Keratinocyte (primary cell): ENCODE measurements around the gene SRSF5. TPM values are rescaled to one million over a fixed set of nuclear protein-coding genes. Genes with fewer than 3 reads are reported as not detected.

Experiments used
- DNase-seq: peaks from one replicate; pipeline ENCODE4 v3.0.0-alpha.2; 2011; ENCODE audit warnings: low read depth, missing footprints, low spot score
- FAIRE-seq: peaks from 2 replicates; lab custom pipeline; 2011; peaks lifted over from hg19 to GRCh38; lab: Jason Lieb, UNC
- H2AFZ ChIP-seq: 2 replicates; pipeline ENCODE4 v1.6.0; 2012; ENCODE audit warnings: low read length, control low read depth, inconsistent platforms; ENCODE audit not compliant: control insufficient read depth
- H3K27ac ChIP-seq: 2 replicates; pipeline ENCODE4 v1.5.1; 2011; ENCODE audit warnings: low read length; ENCODE audit not compliant: control insufficient read depth, insufficient read depth
- H3K27me3 ChIP-seq: 3 replicates; pipeline ENCODE4 v1.6.0; 2011; ENCODE audit warnings: low read length; ENCODE audit not compliant: control insufficient read depth, insufficient read depth; ENCODE audit errors: extremely low read depth
- H3K36me3 ChIP-seq, 2 experiments: 2 replicates in 1 of 2; 3 replicates in 1 of 2; pipeline ENCODE4 v1.5.1; 2011; ENCODE audit warnings: low read length in 2 of 2, mild to moderate bottlenecking in 1 of 2; ENCODE audit not compliant: control insufficient read depth in 2 of 2, insufficient read depth in 2 of 2; ENCODE audit errors: extremely low read depth in 1 of 2
- H3K4me1 ChIP-seq: 3 replicates; pipeline ENCODE4 v1.5.1; 2011; ENCODE audit warnings: low read length; ENCODE audit not compliant: control insufficient read depth, insufficient read depth; ENCODE audit errors: extremely low read depth
- H3K4me2 ChIP-seq: 3 replicates; pipeline ENCODE4 v1.6.0; 2011; ENCODE audit warnings: low read depth, low read length; ENCODE audit not compliant: control insufficient read depth, insufficient read depth; ENCODE audit errors: extremely low read depth
- H3K4me3 ChIP-seq, 3 experiments: fragments of 200-600 bp in 1 of 3; sonication (generic) in 1 of 3; 2 replicates in 2 of 3; 3 replicates in 1 of 3; pipeline ENCODE4 v1.5.1; 2011 to 2016; ENCODE audit warnings: low read length in 3 of 3, mild to moderate bottlenecking in 3 of 3, control low read depth in 2 of 3, inconsistent platforms in 1 of 3, low read depth in 1 of 3, mixed read lengths in 1 of 3, mixed run types in 1 of 3, moderate library complexity in 1 of 3; ENCODE audit not compliant: control insufficient read depth in 2 of 3, insufficient read depth in 2 of 3; ENCODE audit errors: extremely low read depth in 1 of 3
- H3K79me2 ChIP-seq: 2 replicates; pipeline ENCODE4 v1.6.0; 2012; ENCODE audit warnings: low read length; ENCODE audit not compliant: control insufficient read depth, insufficient read depth
- H3K9ac ChIP-seq: 3 replicates; pipeline ENCODE4 v1.6.0; 2011; ENCODE audit warnings: low read length; ENCODE audit not compliant: control insufficient read depth, insufficient read depth; ENCODE audit errors: extremely low read depth
- H3K9me1 ChIP-seq: 3 replicates; pipeline ENCODE4 v1.6.0; 2011; ENCODE audit warnings: low read length; ENCODE audit not compliant: control insufficient read depth, insufficient read depth; ENCODE audit errors: extremely low read depth
- H3K9me3 ChIP-seq: 2 replicates; pipeline ENCODE4 v1.5.1; 2012; ENCODE audit warnings: low read depth, low read length; ENCODE audit not compliant: control insufficient read depth
- H4K20me1 ChIP-seq: 3 replicates; pipeline ENCODE4 v1.6.0; 2011; ENCODE audit warnings: low read length; ENCODE audit not compliant: control insufficient read depth, insufficient read depth; ENCODE audit errors: extremely low read depth
- EZH2 ChIP-seq: IDR thresholded peaks from one replicate; pipeline ENCODE4 v1.6.1; 2012; ENCODE audit warnings: inconsistent platforms, mild to moderate bottlenecking, low read length, moderate library complexity
- dilution Hi-C: fragments of 300-500 bp; cut with MboI; formaldehyde crosslinking; loops from one replicate; pipeline ENCODE4 v1.7.0; 2020; ENCODE audit warnings: low sequenced_read_pairs; ENCODE audit not compliant: extremely low pct_ligation_motif_present
- polyA plus RNA-seq, 5 experiments: library from polyadenylated mRNA; depleted of rRNA in 3 of 5; stranded (reverse) in 3 of 5; stranded (forward) in 1 of 5; unstranded in 1 of 5; fragments of >200 nt; gene quantifications; 1 replicate in 1 of 5; 2 replicates in 3 of 5; 3 replicates in 1 of 5; pipeline versions ENCODE4 v1.2.1 to v1.2.3, GENCODE V29; 2011 to 2012; ENCODE audit warnings: missing spikeins in 2 of 5, low read depth in 1 of 5, low replicate concordance in 1 of 5
- small RNA-seq, 3 experiments: library from RNA; depleted of rRNA; stranded (forward); fragments of <200 nt; gene quantifications; one replicate each; pipeline ENCODE3, GENCODE V24; 2012; ENCODE audit warnings: low read depth in 3 of 3, low replicate concordance in 1 of 3; ENCODE audit not compliant: insufficient read length in 3 of 3
- TF ChIP-seq, protein P1 (sequence below), 3 experiments: IDR thresholded peaks in 1 of 3; conservative IDR thresholded peaks in 1 of 3; optimal IDR thresholded peaks in 1 of 3; 2 replicates in 2 of 3; 3 replicates in 1 of 3; pipeline versions ENCODE3 to v1.5.1; 2011; ENCODE audit warnings: low read length in 3 of 3, mild to moderate bottlenecking in 3 of 3, moderate library complexity in 2 of 3, control low read depth in 1 of 3, inconsistent platforms in 1 of 3; ENCODE audit not compliant: insufficient read depth in 2 of 3; ENCODE audit errors: extremely low read depth in 1 of 3

Gene SRSF5
- polyA plus RNA-seq, 1 donor (not counting 4 experiments of a cell fraction or from before 2014, with no cell fraction given), result 292 TPM

DNA sequence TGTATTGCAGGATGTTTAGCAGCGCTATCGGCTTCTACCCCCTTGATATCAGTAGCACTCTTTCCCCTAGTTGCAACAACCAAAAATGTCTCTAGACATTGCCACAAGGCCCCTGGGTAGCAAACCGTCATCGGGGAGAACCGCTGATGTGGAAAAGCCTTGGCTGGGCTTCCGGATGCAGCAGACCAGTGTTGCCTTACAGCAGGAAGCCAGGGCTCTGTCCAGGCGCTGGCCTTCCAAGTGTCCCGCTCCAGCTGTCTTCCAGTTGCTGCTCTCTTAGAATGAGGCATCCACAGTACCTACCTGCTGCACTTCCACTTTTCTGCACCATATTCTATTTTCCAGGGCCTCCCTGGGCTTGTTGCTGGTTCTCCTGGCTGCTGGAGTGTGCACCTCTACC lies 52.7 kb downstream of the SRSF5 start:
- Histone ChIP-seq H2AFZ (no peak overlapping the region), H3K4me3 (no peak overlapping the region), H3K9me3 (no peaks in the 10 kb centered on the region), H3K36me3 (no peaks in the 10 kb centered on the region), H4K20me1 (no peaks in the 10 kb centered on the region), H3K4me1 (peaks cover 6% of the 10 kb centered on the region), H3K4me2 (no peak overlapping the region), H3K27me3 (peaks cover 4% of the 10 kb centered on the region), H3K27ac (no peak overlapping the region), H3K9ac (no peak overlapping the region), H3K9me1 (no peaks in the 10 kb centered on the region), H3K79me2 (no peaks in the 10 kb centered on the region)
- TF ChIP-seq, protein P1, sequence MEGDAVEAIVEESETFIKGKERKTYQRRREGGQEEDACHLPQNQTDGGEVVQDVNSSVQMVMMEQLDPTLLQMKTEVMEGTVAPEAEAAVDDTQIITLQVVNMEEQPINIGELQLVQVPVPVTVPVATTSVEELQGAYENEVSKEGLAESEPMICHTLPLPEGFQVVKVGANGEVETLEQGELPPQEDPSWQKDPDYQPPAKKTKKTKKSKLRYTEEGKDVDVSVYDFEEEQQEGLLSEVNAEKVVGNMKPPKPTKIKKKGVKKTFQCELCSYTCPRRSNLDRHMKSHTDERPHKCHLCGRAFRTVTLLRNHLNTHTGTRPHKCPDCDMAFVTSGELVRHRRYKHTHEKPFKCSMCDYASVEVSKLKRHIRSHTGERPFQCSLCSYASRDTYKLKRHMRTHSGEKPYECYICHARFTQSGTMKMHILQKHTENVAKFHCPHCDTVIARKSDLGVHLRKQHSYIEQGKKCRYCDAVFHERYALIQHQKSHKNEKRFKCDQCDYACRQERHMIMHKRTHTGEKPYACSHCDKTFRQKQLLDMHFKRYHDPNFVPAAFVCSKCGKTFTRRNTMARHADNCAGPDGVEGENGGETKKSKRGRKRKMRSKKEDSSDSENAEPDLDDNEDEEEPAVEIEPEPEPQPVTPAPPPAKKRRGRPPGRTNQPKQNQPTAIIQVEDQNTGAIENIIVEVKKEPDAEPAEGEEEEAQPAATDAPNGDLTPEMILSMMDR (optimal IDR thresholded peaks at IDR 0.05 in 1 of 3, IDR thresholded peaks at IDR 0.05 in 1 of 3, conservative IDR thresholded peaks at IDR 0.05 in 1 of 3; ENCODE audit: extremely low read depth in 1 of 3, insufficient read depth in 2 of 3, low read length in 3 of 3), result no peak
- no peak for TF ChIP-seq EZH2
- dilution Hi-C loops, result no loop called here
- DNase-seq, result no peak
- no peak for FAIRE-seq

DNA sequence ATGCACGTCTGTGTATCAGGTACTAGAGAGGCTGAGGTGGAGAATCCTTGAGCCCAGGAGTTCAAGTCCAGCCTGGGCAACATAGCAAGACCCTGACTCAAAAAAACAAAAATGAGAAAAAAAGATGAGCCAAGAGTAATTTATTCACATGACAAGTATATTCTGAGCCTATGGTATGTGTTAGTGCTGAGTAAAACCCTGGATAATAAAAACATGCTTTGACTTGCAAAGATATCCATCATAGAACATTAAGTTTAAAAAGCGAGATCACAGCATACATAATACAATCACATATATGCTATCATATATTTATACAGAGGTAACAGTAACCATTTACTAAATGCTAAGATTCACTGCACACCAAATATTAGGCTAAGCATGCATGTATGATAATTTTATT lies 54.0 kb downstream of the SRSF5 start:
- Histone ChIP-seq H3K79me2 (no peaks in the 10 kb centered on the region), H3K36me3 (no peaks in the 10 kb centered on the region), H3K9ac (no peak overlapping the region), H3K4me3 (no peak overlapping the region), H3K27ac (no peak overlapping the region), H3K4me1 (peaks cover 6% of the 10 kb centered on the region), H3K27me3 (peaks cover 4% of the 10 kb centered on the region), H4K20me1 (no peaks in the 10 kb centered on the region), H3K4me2 (no peak overlapping the region), H2AFZ (no peak overlapping the region), H3K9me1 (no peaks in the 10 kb centered on the region), H3K9me3 (no peaks in the 10 kb centered on the region)
- DNase-seq (peak; percentile 50), FAIRE-seq (no peak)
- TF ChIP-seq EZH2, result no peak
- TF ChIP-seq, protein P1 (optimal IDR thresholded peaks at IDR 0.05 in 1 of 3, IDR thresholded peaks at IDR 0.05 in 1 of 3, conservative IDR thresholded peaks at IDR 0.05 in 1 of 3; ENCODE audit: extremely low read depth in 1 of 3, insufficient read depth in 2 of 3, low read length in 3 of 3), result no peak
- dilution Hi-C loops, result no loop called here

Small RNA genes lying within 50 kb of the gene (small RNA-seq; reads per million reads assigned to genes)
- gene RF00614, result 0 reads per million in 3 experiments

Other genes with a start within 250 kb of the SRSF5 start
- gene CCDC177, start 192.3 kb upstream of the SRSF5 start, polyA plus RNA-seq, result not detected in 3 replicates
- gene SUSD6, start 155.5 kb upstream of the SRSF5 start, polyA plus RNA-seq, result 10.5 to 12.8 TPM (median 12.0 TPM) in 3 replicates
- not detected in 3 replicates for gene SLC10A1, start 30.1 kb downstream of the SRSF5 start, polyA plus RNA-seq
- gene SMOC1, start 112.3 kb downstream of the SRSF5 start, polyA plus RNA-seq, result 2.0 to 18.8 TPM (median 6.0 TPM) in 3 replicates